Peyer's patch (tissue), 4 donors: ENCODE data around the gene CHST9. TPM values are rescaled to one million over a fixed set of nuclear protein-coding genes. Genes with fewer than 3 reads are reported as not detected.

Source experiments
- DNase-seq, 3 donors: peaks; one replicate each; pipeline ENCODE4 v3.0.0-alpha.2; 2017 to 2019
- H3K27ac ChIP-seq, 4 donors: fragments of 200-600 bp; sonication (generic); one replicate each; pipeline ENCODE4 v1.5.1; 2016 to 2019
- H3K27me3 ChIP-seq, 2 donors: fragments of 200-600 bp; sonication (generic); one replicate each; pipeline ENCODE4 v1.5.1; 2019
- H3K36me3 ChIP-seq, 3 donors: fragments of 200-600 bp; sonication (generic); one replicate each; pipeline ENCODE4 v1.5.1; 2016 to 2019
- H3K4me1 ChIP-seq, 4 donors: fragments of 200-600 bp; sonication (generic); one replicate each; pipeline ENCODE4 v1.5.1; 2016 to 2019
- H3K4me3 ChIP-seq, 4 donors: fragments of 200-600 bp; sonication (generic); 1 replicate in 3 of 4; 2 replicates in 1 of 4; pipeline ENCODE4 v1.5.1; 2016 to 2019; ENCODE audit warnings: mild to moderate bottlenecking in 1 of 4
- H3K9me3 ChIP-seq, 4 donors: fragments of 200-600 bp; sonication (generic); one replicate each; pipeline ENCODE4 v1.5.1; 2016 to 2019; ENCODE audit warnings: mild to moderate bottlenecking in 1 of 4
- CTCF ChIP-seq, 6 experiments: fragments of 450-650 bp in 4 of 6; fragments of 200-600 bp in 2 of 6; sonication (generic) in 1 of 6; IDR thresholded peaks; one replicate each; pipeline ENCODE4 v1.5.1; 2017 to 2019; ENCODE audit warnings: antibody characterized with exemption in 6 of 6, mild to moderate bottlenecking in 3 of 6, moderate library complexity in 1 of 6
- POLR2A ChIP-seq, 2 donors: fragments of 450-650 bp; IDR thresholded peaks; one replicate each; pipeline ENCODE4 v1.5.1; 2017; ENCODE audit warnings: antibody characterized with exemption in 2 of 2, mild to moderate bottlenecking in 2 of 2, moderate library complexity in 2 of 2
- total RNA-seq, 4 donors: library from RNA; depleted of rRNA; stranded (reverse); fragments of >200 nt; gene quantifications; one replicate each; pipeline ENCODE4 v1.1.0, GENCODE V29; 2016

CHST9 gene
- total RNA-seq, 4 donors from 2014 or later = 0.27 to 0.95 TPM; not detected in 2

GRCh38 chr18:27004056-27004829, 180.9 kb downstream of the CHST9 start:
- Histone ChIP-seq H3K9me3 (no peaks in the 10 kb centered on the region), H3K27ac (no peak overlapping the region), H3K27me3 (no peaks in the 10 kb centered on the region), H3K4me3 (no peak overlapping the region), H3K4me1 (no peaks in the 10 kb centered on the region), H3K36me3 (no peaks in the 10 kb centered on the region)
- no peak for DNase-seq
- peak in 1 of 6 experiments; percentile 21 for TF ChIP-seq CTCF (IDR thresholded peaks at IDR 0.05)
- no peak for TF ChIP-seq POLR2A (IDR thresholded peaks at IDR 0.05)

GRCh38 chr18:26999797-27000196, 185.3 kb downstream of the CHST9 start:
- Histone ChIP-seq H3K27ac (no peak overlapping the region), H3K4me3 (no peak overlapping the region), H3K36me3 (no peaks in the 10 kb centered on the region), H3K4me1 (no peaks in the 10 kb centered on the region), H3K9me3 (no peaks in the 10 kb centered on the region), H3K27me3 (no peaks in the 10 kb centered on the region)
- DNase-seq = no peak
- TF ChIP-seq POLR2A (IDR thresholded peaks at IDR 0.05) (no peak), CTCF (IDR thresholded peaks at IDR 0.05) (no peak)

- no peak for DNase-seq
- Histone ChIP-seq H3K27ac (no peak overlapping the region), H3K27me3 (no peaks in the 10 kb centered on the region), H3K4me3 (no peak overlapping the region), H3K36me3 (no peaks in the 10 kb centered on the region), H3K9me3 (no peaks in the 10 kb centered on the region), H3K4me1 (no peaks in the 10 kb centered on the region)
- TF ChIP-seq CTCF (IDR thresholded peaks at IDR 0.05) (no peak), POLR2A (IDR thresholded peaks at IDR 0.05) (no peak)
These were observed 191.5 kb downstream of the CHST9 start for GRCh38 chr18:26993568-26993967.

DNA sequence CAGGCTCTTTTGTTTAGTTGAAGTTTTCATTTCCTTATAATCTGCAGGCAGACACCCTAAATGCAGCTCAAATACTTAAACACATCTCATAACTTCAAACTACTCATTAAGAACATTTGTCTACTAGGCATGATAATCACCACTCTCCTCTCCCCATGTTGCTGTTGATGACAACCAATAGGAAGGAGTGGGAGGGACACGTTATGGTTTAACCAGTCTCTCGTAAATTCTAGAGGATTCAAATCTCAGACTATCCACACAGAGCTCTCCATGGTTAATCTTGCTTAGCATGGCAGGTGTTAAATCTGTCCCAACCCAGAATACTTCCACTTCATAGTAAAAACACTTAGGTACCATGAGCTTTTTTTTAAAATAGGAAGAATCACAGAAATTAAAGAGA, 192.2 kb downstream of the CHST9 start:
- Histone ChIP-seq H3K36me3 (no peaks in the 10 kb centered on the region), H3K4me3 (no peak overlapping the region), H3K9me3 (no peaks in the 10 kb centered on the region), H3K4me1 (no peaks in the 10 kb centered on the region), H3K27ac (no peak overlapping the region), H3K27me3 (no peaks in the 10 kb centered on the region)
- TF ChIP-seq CTCF (IDR thresholded peaks at IDR 0.05) (no peak), POLR2A (IDR thresholded peaks at IDR 0.05) (no peak)
- DNase-seq = no peak

DNA sequence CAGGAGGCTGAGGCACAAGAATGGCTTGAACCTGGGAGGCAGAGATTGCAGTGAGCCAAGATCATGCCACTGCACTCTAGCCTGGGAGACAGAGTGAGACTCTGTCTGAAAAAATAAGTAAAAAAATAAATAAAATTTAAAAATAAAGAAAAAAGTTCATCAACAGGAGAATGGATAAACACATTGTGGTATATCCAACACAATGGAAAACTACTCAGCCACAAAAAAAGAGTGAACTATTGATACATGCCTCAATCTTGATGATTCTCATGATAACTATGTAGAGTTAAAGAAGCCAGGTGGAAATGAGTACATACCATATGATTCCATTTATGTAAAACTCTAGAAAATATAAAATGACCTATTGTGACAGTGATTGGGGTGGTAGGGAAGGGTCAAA, 195.3 kb downstream of the CHST9 start:
- Histone ChIP-seq H3K27me3 (no peaks in the 10 kb centered on the region), H3K27ac (no peak overlapping the region), H3K4me3 (no peak overlapping the region), H3K4me1 (no peaks in the 10 kb centered on the region), H3K9me3 (no peaks in the 10 kb centered on the region), H3K36me3 (no peaks in the 10 kb centered on the region)
- DNase-seq = no peak
- TF ChIP-seq CTCF (IDR thresholded peaks at IDR 0.05) = no peak
- no peak for TF ChIP-seq POLR2A (IDR thresholded peaks at IDR 0.05)
